Measurements from ENCODE around the gene PELI3. TPM values are rescaled to one million over a fixed set of nuclear protein-coding genes. Genes with fewer than 3 reads are reported as not detected.

Gene PELI3
- total RNA-seq, 1 donor from 2014 or later = 11.6 TPM

GRCh38 chr11:66491315-66491935 is 24.7 kb downstream of the PELI3 start:
- Histone ChIP-seq H3K36me3 (ENCODE audit: control insufficient read depth, insufficient read depth, low read length) (peaks cover 53% of the 10 kb centered on the region), H3K27me3 (ENCODE audit: control insufficient read depth, insufficient read depth, low read length) (no peaks in the 10 kb centered on the region), H3K4me3 (ENCODE audit: low read depth, low read length) (no peak overlapping the region)
- TF ChIP-seq, protein P1, sequence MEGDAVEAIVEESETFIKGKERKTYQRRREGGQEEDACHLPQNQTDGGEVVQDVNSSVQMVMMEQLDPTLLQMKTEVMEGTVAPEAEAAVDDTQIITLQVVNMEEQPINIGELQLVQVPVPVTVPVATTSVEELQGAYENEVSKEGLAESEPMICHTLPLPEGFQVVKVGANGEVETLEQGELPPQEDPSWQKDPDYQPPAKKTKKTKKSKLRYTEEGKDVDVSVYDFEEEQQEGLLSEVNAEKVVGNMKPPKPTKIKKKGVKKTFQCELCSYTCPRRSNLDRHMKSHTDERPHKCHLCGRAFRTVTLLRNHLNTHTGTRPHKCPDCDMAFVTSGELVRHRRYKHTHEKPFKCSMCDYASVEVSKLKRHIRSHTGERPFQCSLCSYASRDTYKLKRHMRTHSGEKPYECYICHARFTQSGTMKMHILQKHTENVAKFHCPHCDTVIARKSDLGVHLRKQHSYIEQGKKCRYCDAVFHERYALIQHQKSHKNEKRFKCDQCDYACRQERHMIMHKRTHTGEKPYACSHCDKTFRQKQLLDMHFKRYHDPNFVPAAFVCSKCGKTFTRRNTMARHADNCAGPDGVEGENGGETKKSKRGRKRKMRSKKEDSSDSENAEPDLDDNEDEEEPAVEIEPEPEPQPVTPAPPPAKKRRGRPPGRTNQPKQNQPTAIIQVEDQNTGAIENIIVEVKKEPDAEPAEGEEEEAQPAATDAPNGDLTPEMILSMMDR (IDR thresholded peaks at IDR 0.05; ENCODE audit: insufficient read depth, low read length, severe bottlenecking) = peak; percentile 48
- FAIRE-seq (no peak), DNase-seq (ENCODE audit: low read depth) (no peak)

- H3K36me3 ChIP-seq (ENCODE audit: control insufficient read depth, insufficient read depth, low read length) = peaks cover 51% of the 10 kb centered on the region
- H3K4me3 ChIP-seq (ENCODE audit: low read depth, low read length) = no peak overlapping the region
- no peak for DNase-seq (ENCODE audit: low read depth)
- TF ChIP-seq, protein P1 (IDR thresholded peaks at IDR 0.05; ENCODE audit: insufficient read depth, low read length, severe bottlenecking) = no peak
- H3K27me3 ChIP-seq (ENCODE audit: control insufficient read depth, insufficient read depth, low read length) = no peaks in the 10 kb centered on the region
- FAIRE-seq = peak; percentile 64
Measured at GRCh38 chr11:66492161-66492865, 25.6 kb downstream of the PELI3 start.

- H3K36me3 ChIP-seq (ENCODE audit: control insufficient read depth, insufficient read depth, low read length) = peaks cover 47% of the 10 kb centered on the region
- TF ChIP-seq, protein P1 (IDR thresholded peaks at IDR 0.05; ENCODE audit: insufficient read depth, low read length, severe bottlenecking) = no peak
- no peak overlapping the region for H3K4me3 ChIP-seq (ENCODE audit: low read depth, low read length)
- FAIRE-seq = no peak
- DNase-seq (ENCODE audit: low read depth) = no peak
- no peaks in the 10 kb centered on the region for H3K27me3 ChIP-seq (ENCODE audit: control insufficient read depth, insufficient read depth, low read length)
Measured at GRCh38 chr11:66493130-66493529, 26.4 kb downstream of the PELI3 start.

GRCh38 chr11:66494458-66494857 is 27.8 kb downstream of the PELI3 start:
- Histone ChIP-seq H3K27me3 (ENCODE audit: control insufficient read depth, insufficient read depth, low read length) (no peaks in the 10 kb centered on the region), H3K36me3 (ENCODE audit: control insufficient read depth, insufficient read depth, low read length) (peaks cover 43% of the 10 kb centered on the region), H3K4me3 (ENCODE audit: low read depth, low read length) (no peak overlapping the region)
- TF ChIP-seq, protein P1 (IDR thresholded peaks at IDR 0.05; ENCODE audit: insufficient read depth, low read length, severe bottlenecking) = no peak
- DNase-seq (ENCODE audit: low read depth) (no peak), FAIRE-seq (peak; percentile 64)

GRCh38 chr11:66494935-66495334 is 28.2 kb downstream of the PELI3 start:
- no peak overlapping the region for H3K4me3 ChIP-seq (ENCODE audit: low read depth, low read length)
- DNase-seq (ENCODE audit: low read depth) = no peak
- H3K36me3 ChIP-seq (ENCODE audit: control insufficient read depth, insufficient read depth, low read length) = peaks cover 40% of the 10 kb centered on the region
- H3K27me3 ChIP-seq (ENCODE audit: control insufficient read depth, insufficient read depth, low read length) = no peaks in the 10 kb centered on the region
- TF ChIP-seq, protein P1 (IDR thresholded peaks at IDR 0.05; ENCODE audit: insufficient read depth, low read length, severe bottlenecking) = no peak
- FAIRE-seq = no peak
